WTC11 (cell line): ENCODE results near the gene CFAP44. TPM values are rescaled to one million over a fixed set of nuclear protein-coding genes. Genes with fewer than 3 reads are reported as not detected.
"Not testable (repeated sequence)": the region's sequence is repeated elsewhere in the genome, so short reads cannot be mapped to it uniquely, and the experiment has no call there.

ENCODE experiments used
- ATAC-seq: fragments of 200-7000 bp; cut with Tn5 transposase; 2 replicates; pipeline ENCODE4 v1.10.0; 2021; ENCODE audit warnings: mild to moderate bottlenecking, moderate library complexity
- CTCF ChIA-PET: fragments of 300-600 bp; sonication (Branson Sonifier 250); formaldehyde crosslinking; loops from one replicate; lab custom pipeline; 2021; ENCODE audit warnings: antibody characterized with exemption; lab: Charles Lee
- POLR2A ChIA-PET: fragments of 350-600 bp; sonication (Branson Sonifier 250); formaldehyde crosslinking; loops from one replicate; lab custom pipeline; 2021; ENCODE audit warnings: antibody characterized with exemption; lab: Charles Lee
- DNase-seq: peaks from one replicate; pipeline ENCODE4 v3.0.0; 2021; ENCODE audit warnings: low spot score
- H3K27ac Mint-ChIP-seq: 2 replicates; pipeline ENCODE4 v1.8.0; 2021; ENCODE audit warnings: mixed read lengths
- H3K27me3 Mint-ChIP-seq: 2 replicates; pipeline ENCODE4 v1.8.0; 2021; ENCODE audit warnings: low read depth, mild to moderate bottlenecking, moderate library complexity, mixed read lengths
- H3K36me3 Mint-ChIP-seq: 2 replicates; pipeline ENCODE4 v1.8.0; 2021; ENCODE audit warnings: mixed read lengths
- H3K4me1 Mint-ChIP-seq: 2 replicates; pipeline ENCODE4 v1.8.0; 2022; ENCODE audit warnings: mixed read lengths
- H3K4me3 Mint-ChIP-seq: 2 replicates; pipeline ENCODE4 v1.8.0; 2021; ENCODE audit warnings: mild to moderate bottlenecking, moderate library complexity, mixed read lengths
- H3K9me3 Mint-ChIP-seq: 2 replicates; pipeline ENCODE4 v1.8.0; 2021; ENCODE audit warnings: mixed read lengths
- ERG ChIP-seq: fragments of 250-450 bp; sonication (Bioruptor Pico); IDR thresholded peaks from 2 replicates; pipeline ENCODE4 v1.8.0; 2021; ENCODE audit warnings: mild to moderate bottlenecking
- MXD4 ChIP-seq: fragments of 250-450 bp; sonication (Bioruptor Pico); IDR thresholded peaks from 2 replicates; pipeline ENCODE4 v1.8.0; 2021; ENCODE audit warnings: mild to moderate bottlenecking, moderate library complexity, borderline replicate concordance
- SOX15 ChIP-seq: fragments of 250-450 bp; sonication (Bioruptor Pico); IDR thresholded peaks from 2 replicates; pipeline ENCODE4 v1.9.0; 2021; ENCODE audit warnings: mild to moderate bottlenecking
- TEAD1 ChIP-seq: sonication (generic); formaldehyde crosslinking; IDR thresholded peaks from 2 replicates; pipeline ENCODE4 v1.8.0; 2022; ENCODE audit warnings: mild to moderate bottlenecking, missing genetic modification reagents
- ZNF219 ChIP-seq: sonication (generic); formaldehyde crosslinking; IDR thresholded peaks from 2 replicates; pipeline ENCODE4 v1.8.0; 2023; ENCODE audit warnings: missing genetic modification reagents, mild to moderate bottlenecking, borderline replicate concordance
- ZNF263 ChIP-seq: sonication (generic); formaldehyde crosslinking; IDR thresholded peaks from 2 replicates; pipeline ENCODE4 v1.8.1; 2022; ENCODE audit warnings: low read depth, mild to moderate bottlenecking, moderate library complexity, missing genetic modification reagents
- ZNF416 ChIP-seq: fragments of 250-450 bp; sonication (Bioruptor Pico); IDR thresholded peaks from 2 replicates; pipeline ENCODE4 v1.9.0; 2021; ENCODE audit warnings: mild to moderate bottlenecking, inconsistent platforms
- total RNA-seq: library from RNA; stranded (reverse); gene quantifications from 3 replicates; pipeline ENCODE4 v1.2.3, GENCODE V29; 2021
- TF ChIP-seq, protein P1 (sequence below): fragments of 250-450 bp; sonication (Bioruptor Pico); IDR thresholded peaks from 2 replicates; pipeline ENCODE4 v1.9.0; 2021; ENCODE audit warnings: mild to moderate bottlenecking
- TF ChIP-seq, protein P2 (sequence below): sonication (generic); formaldehyde crosslinking; IDR thresholded peaks from 2 replicates; pipeline ENCODE4 v1.8.0; 2023; ENCODE audit warnings: mild to moderate bottlenecking, missing genetic modification reagents
- TF ChIP-seq, protein P3 (sequence below): sonication (generic); formaldehyde crosslinking; conservative IDR thresholded peaks from 2 replicates; pipeline ENCODE4 v1.8.1; 2022; ENCODE audit warnings: mild to moderate bottlenecking, missing genetic modification reagents
- TF ChIP-seq, protein P4 (sequence below): sonication (generic); formaldehyde crosslinking; IDR thresholded peaks from 2 replicates; pipeline ENCODE4 v1.8.1; 2022; ENCODE audit warnings: mild to moderate bottlenecking, missing genetic modification reagents, moderate library complexity, borderline replicate concordance
- TF ChIP-seq, protein P5 (sequence below): sonication (generic); formaldehyde crosslinking; IDR thresholded peaks from 2 replicates; pipeline ENCODE4 v1.8.0; 2022; ENCODE audit warnings: mild to moderate bottlenecking, missing genetic modification reagents

The CFAP44 gene
- total RNA-seq, 1 experiment from 2014 or later: 0.90 TPM

- TF ChIP-seq, protein P1, sequence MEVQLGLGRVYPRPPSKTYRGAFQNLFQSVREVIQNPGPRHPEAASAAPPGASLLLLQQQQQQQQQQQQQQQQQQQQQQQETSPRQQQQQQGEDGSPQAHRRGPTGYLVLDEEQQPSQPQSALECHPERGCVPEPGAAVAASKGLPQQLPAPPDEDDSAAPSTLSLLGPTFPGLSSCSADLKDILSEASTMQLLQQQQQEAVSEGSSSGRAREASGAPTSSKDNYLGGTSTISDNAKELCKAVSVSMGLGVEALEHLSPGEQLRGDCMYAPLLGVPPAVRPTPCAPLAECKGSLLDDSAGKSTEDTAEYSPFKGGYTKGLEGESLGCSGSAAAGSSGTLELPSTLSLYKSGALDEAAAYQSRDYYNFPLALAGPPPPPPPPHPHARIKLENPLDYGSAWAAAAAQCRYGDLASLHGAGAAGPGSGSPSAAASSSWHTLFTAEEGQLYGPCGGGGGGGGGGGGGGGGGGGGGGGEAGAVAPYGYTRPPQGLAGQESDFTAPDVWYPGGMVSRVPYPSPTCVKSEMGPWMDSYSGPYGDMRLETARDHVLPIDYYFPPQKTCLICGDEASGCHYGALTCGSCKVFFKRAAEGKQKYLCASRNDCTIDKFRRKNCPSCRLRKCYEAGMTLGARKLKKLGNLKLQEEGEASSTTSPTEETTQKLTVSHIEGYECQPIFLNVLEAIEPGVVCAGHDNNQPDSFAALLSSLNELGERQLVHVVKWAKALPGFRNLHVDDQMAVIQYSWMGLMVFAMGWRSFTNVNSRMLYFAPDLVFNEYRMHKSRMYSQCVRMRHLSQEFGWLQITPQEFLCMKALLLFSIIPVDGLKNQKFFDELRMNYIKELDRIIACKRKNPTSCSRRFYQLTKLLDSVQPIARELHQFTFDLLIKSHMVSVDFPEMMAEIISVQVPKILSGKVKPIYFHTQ: no peak
- TF ChIP-seq, protein P2, sequence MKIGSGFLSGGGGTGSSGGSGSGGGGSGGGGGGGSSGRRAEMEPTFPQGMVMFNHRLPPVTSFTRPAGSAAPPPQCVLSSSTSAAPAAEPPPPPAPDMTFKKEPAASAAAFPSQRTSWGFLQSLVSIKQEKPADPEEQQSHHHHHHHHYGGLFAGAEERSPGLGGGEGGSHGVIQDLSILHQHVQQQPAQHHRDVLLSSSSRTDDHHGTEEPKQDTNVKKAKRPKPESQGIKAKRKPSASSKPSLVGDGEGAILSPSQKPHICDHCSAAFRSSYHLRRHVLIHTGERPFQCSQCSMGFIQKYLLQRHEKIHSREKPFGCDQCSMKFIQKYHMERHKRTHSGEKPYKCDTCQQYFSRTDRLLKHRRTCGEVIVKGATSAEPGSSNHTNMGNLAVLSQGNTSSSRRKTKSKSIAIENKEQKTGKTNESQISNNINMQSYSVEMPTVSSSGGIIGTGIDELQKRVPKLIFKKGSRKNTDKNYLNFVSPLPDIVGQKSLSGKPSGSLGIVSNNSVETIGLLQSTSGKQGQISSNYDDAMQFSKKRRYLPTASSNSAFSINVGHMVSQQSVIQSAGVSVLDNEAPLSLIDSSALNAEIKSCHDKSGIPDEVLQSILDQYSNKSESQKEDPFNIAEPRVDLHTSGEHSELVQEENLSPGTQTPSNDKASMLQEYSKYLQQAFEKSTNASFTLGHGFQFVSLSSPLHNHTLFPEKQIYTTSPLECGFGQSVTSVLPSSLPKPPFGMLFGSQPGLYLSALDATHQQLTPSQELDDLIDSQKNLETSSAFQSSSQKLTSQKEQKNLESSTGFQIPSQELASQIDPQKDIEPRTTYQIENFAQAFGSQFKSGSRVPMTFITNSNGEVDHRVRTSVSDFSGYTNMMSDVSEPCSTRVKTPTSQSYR (CRISPR knock-in tag): no peak
- no peak for TF ChIP-seq ZNF263
- TF ChIP-seq, protein P3, sequence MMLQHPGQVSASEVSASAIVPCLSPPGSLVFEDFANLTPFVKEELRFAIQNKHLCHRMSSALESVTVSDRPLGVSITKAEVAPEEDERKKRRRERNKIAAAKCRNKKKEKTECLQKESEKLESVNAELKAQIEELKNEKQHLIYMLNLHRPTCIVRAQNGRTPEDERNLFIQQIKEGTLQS (CRISPR knock-in tag): no peak
- no peak for TF ChIP-seq SOX15 (CRISPR knock-in tag)
Observed at GRCh38 chr3:113468539-113468938, 27.2 kb upstream of the CFAP44 start (continued).

DNA sequence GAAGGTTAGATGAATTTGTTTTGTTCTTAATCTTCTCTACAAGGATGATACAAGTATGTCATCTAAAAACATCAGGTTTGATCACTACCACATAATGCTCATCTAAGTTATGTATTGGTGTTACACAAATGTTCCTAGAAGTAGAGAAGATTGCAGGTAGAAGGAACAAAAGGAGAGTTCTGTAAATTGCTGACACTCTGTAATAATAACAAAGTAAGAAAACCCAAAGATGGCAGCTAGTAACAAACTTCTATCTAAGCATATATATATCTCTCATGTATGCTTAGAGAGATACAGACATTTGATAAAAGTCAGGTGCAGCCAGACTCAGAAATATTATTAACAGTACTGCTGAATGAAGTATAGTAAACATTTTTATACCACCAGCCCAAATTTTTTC is 20.2 kb upstream of the CFAP44 start:
- H3K4me3 Mint-ChIP-seq: no peak overlapping the region
- DNase-seq: no peak
- H3K27ac Mint-ChIP-seq: no peak overlapping the region
- POLR2A ChIA-PET: no interaction called here
- H3K4me1 Mint-ChIP-seq: no peaks in the 10 kb centered on the region
- H3K36me3 Mint-ChIP-seq: peaks cover 63% of the 10 kb centered on the region
- H3K27me3 Mint-ChIP-seq: no peaks in the 10 kb centered on the region
- ATAC-seq: no peak
- TF ChIP-seq ERG (CRISPR knock-in tag): no peak
- TF ChIP-seq, protein P4, sequence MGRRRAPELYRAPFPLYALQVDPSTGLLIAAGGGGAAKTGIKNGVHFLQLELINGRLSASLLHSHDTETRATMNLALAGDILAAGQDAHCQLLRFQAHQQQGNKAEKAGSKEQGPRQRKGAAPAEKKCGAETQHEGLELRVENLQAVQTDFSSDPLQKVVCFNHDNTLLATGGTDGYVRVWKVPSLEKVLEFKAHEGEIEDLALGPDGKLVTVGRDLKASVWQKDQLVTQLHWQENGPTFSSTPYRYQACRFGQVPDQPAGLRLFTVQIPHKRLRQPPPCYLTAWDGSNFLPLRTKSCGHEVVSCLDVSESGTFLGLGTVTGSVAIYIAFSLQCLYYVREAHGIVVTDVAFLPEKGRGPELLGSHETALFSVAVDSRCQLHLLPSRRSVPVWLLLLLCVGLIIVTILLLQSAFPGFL (CRISPR knock-in tag): no peak
- TF ChIP-seq, protein P1: no peak
- no peak for TF ChIP-seq TEAD1 (CRISPR knock-in tag)
- no peak for TF ChIP-seq MXD4 (CRISPR knock-in tag)
- TF ChIP-seq, protein P5, sequence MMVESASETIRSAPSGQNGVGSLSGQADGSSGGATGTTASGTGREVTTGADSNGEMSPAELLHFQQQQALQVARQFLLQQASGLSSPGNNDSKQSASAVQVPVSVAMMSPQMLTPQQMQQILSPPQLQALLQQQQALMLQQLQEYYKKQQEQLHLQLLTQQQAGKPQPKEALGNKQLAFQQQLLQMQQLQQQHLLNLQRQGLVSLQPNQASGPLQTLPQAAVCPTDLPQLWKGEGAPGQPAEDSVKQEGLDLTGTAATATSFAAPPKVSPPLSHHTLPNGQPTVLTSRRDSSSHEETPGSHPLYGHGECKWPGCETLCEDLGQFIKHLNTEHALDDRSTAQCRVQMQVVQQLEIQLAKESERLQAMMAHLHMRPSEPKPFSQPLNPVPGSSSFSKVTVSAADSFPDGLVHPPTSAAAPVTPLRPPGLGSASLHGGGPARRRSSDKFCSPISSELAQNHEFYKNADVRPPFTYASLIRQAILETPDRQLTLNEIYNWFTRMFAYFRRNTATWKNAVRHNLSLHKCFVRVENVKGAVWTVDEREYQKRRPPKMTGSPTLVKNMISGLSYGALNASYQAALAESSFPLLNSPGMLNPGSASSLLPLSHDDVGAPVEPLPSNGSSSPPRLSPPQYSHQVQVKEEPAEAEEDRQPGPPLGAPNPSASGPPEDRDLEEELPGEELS (CRISPR knock-in tag): no peak
- no peak for TF ChIP-seq ZNF219 (CRISPR knock-in tag)
- TF ChIP-seq, protein P2 (CRISPR knock-in tag): no peak
- TF ChIP-seq ZNF416 (CRISPR knock-in tag): no peak
- H3K9me3 Mint-ChIP-seq: peaks cover 15% of the 10 kb centered on the region
- CTCF ChIA-PET: no interaction called here

GRCh38 chr3:113458554-113458953 is 17.3 kb upstream of the CFAP44 start:
- DNase-seq, ATAC-seq, H3K27me3 Mint-ChIP-seq, H3K4me3 Mint-ChIP-seq, CTCF ChIA-PET, H3K4me1 Mint-ChIP-seq, POLR2A ChIA-PET, H3K27ac Mint-ChIP-seq: not testable (repeated sequence)
- Mint-ChIP-seq H3K9me3 (peaks cover 15% of the 10 kb centered on the region), H3K36me3 (peaks cover 49% of the 10 kb centered on the region)
